ENCODE results near the gene OR2A14.
"Not testable (repeated sequence)": the region's sequence is repeated elsewhere in the genome, so short reads cannot be mapped to it uniquely, and the experiment has no call there.

OR2A14 gene

DNA sequence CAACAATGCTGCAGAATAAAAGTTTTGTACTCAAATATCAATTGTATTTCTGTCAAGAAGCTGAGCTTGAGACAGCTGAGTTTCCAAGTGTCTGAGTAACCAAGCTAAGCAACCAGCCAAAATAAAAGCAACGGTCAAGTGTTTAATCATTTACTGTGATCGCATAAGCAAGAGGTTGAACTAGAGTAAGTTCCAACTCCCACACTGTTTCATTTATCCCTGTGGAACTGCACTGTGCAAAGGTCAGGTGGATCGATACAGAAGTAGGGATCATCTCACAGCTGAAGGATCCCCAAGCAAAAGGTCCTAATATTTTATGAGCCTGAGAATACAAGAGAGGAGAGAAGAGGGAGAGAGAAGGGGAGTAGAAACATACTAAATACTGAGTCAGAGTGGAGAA is 21.4 kb downstream of the OR2A14 start:
- no peak for DNase-seq (ENCODE audit: extremely low spot score, insufficient read length, low read depth)
- no peak for FAIRE-seq

DNA sequence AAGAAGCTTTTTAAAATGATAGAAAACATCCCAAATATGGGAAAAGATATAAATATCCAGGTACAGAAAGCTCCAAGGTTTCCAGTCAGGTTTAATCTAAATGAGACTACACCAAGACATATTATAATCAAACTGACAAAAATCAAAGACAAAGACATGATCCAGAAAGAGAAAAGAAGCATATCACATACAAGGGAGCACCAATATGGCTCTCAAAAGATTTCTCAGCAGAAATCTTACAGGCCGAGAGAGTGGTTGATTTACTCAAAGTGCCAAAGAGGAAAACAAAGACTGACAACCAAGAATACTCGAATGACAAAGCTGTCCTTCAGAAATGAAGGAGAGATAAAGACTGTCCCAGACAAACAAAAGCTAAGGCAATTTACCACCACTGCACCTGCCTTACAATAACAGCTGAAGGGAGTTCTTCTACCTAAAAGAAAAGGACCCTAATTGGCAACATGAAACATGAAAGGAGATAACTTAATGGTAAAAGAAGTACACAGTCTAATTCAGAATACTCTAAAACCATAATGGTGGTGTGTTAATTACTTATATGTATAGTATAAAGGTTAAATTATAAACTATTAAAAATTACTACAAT is 25.4 kb downstream of the OR2A14 start:
- FAIRE-seq (no peak), DNase-seq (ENCODE audit: extremely low spot score, insufficient read length, low read depth) (no peak)

DNA sequence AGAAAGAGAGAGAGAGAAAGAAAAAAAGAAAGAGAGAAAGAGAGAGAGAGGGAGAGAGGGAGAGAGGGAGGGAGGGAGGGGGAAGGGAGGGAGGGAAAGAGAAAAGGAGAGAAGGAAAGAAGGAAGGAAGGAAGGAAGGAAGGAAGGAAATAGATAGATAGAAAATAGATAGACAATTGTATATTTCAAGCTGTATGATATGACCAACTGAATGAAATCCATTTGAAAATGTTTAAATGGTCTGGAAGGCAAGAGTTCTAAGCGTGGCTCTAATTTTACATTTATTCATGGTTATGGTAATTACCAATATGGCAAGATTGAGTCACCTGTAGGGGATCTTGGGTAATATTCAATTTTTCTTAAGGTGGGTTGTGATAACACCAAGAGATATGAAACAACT is 35.9 kb downstream of the OR2A14 start:
- DNase-seq (ENCODE audit: extremely low spot score, insufficient read length, low read depth) (no peak), FAIRE-seq (no peak)

DNA sequence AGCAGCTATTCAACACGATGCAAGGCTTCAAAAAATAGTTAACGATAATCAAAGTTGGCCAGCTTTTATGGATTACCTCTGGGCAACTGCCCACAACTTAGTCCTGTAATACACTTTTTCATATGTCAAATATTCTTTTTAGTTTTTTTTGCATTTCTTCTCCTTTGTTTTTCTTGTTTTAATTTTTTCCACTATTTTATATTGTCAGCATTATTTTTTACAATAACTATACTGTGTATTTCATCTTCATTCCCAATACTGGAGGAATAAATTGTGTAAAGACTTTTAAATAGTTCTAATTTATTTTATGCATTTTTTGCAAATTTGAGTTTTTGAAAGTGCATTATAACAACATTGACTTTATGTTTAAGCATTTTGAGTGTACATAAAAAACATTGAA is 41.8 kb downstream of the OR2A14 start:
- FAIRE-seq, result no peak
- no peak for DNase-seq (ENCODE audit: extremely low spot score, insufficient read length, low read depth)

DNA sequence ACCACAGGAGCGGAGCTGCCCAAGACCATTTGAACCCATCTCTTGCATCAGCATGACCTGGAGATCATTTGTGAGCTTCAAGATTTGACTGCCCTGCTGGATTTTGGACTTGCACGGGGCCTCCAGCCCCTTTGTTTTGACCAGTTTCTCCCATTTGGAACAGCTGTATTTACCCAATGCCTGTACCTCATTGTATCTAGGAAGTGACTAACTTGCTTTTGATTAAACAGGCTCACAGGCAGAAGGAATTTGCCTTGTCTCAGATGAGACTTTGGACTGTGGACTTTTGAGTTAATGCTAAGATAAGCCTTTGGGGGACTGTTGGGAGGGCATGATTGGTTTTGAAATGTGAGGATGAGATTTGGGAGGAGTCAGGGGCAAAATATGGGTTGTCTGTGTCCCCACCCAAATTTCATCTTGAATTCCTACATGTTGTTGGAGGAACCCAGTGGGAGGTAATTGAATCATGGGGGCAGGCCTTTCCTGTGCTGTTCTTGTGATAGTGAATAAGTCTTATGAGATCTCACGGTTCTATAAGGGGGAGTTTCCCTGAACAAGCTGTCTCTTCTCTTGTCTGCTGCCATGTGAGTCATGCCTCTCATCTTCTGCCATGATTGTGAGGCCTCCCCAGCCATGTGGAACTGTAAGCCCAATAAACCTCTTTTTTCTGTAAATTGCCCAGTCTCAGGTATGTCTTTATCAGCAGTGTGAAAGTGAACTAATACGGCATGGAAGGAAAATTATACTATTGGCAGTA is 48.8 kb downstream of the OR2A14 start:
- DNase-seq (ENCODE audit: extremely low spot score, insufficient read length, low read depth); FAIRE-seq: not testable (repeated sequence)

DNA sequence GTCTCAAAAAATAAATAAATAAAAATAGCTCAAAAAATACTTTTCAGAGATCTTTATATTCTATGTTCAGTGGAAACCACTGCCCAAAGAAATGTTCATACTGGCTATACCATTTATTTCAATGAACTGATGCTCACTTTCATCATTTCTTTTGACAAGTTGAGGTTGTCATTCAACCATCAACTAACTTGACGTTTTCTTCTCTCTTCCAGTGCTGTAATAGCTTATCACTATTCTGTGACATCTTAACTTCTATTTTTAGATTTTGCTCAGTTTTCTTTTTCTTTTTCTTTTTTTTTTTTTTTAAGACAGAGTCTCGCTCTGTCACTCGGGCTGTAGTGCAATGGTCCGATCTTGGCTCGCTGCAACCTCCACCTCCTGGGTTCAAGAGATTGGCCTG is 51.6 kb downstream of the OR2A14 start:
- no peak for DNase-seq (ENCODE audit: extremely low spot score, insufficient read length, low read depth)

DNA sequence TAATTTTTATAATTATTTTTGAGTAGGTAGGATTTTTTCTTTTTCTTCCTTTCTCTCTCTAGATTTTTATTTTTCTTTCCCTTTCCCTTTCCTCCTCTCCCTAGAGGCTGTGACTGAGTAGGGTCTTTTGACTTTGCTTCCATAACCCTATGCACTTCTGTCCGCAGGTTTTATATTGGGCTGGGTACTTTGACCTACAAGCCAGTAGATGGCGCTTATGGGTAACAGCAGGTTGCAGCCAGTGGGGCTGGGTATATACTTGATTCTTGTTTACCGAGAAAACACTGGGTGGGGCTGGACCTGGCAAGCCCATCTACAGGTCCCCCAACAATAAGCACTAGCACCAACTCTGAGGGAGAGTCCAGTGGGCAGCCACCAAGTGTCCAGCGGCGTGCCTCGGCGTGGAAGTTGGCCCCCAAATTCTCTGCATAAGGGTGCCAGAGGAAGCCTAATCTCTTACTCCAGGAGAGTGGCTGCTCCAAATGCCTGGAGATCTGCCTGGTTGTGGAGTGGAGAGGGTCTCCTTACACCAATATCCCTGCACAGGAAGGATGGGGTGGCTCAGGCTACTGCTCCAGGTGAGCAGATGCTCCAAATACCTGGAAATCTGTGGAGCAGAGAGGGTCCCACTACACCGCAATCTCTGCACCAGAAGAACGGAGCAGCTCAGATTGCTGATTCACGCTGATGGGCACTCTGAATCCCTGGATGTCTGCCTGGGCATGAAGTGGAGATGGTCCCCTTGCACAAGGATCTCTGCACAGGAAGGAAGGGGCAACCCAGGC is 55.6 kb downstream of the OR2A14 start:
- peak; percentile 74 for FAIRE-seq
- not testable (repeated sequence) for DNase-seq (ENCODE audit: extremely low spot score, insufficient read length, low read depth)

More for the DNA sequence above, 51.6 kb downstream of the OR2A14 start:
- no peak for FAIRE-seq

DNA sequence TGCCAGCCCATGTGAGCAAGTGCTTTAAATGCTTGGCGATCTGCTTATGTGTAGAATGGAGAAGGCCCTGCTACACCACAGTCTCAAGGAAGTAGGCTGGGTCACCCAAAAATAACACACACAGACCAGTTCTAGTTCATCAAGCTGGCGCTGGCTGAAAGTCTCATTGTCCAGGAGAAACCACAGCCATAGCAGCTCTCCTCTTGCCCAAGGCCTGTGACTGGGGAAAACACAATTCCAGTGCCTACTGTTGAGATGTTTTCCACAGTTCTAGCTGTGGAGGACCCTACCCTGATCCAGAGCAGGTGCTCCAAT is 56.1 kb downstream of the OR2A14 start:
- not testable (repeated sequence) for DNase-seq (ENCODE audit: extremely low spot score, insufficient read length, low read depth); FAIRE-seq
